ENCODE data around the gene ERICH3.

GRCh38 chr1:74716822-74717221 is 43.2 kb upstream of the ERICH3 start:
- TF ChIP-seq POLR2A (IDR thresholded peaks at IDR 0.05): no peak
- no peak for TF ChIP-seq CTCF (IDR thresholded peaks at IDR 0.05)
